GM12892 (cell line): ENCODE data around the gene CKS1B.

Experiments used
- POLR2A ChIP-seq: IDR thresholded peaks from 2 replicates; pipeline ENCODE4 v1.6.1; 2011; ENCODE audit warnings: low read depth, low read length, control low read depth
- POLR2AphosphoS5 ChIP-seq: IDR thresholded peaks from 2 replicates; pipeline ENCODE4 v1.6.1; 2011; ENCODE audit warnings: low read depth, low read length, control low read depth
- TAF1 ChIP-seq: IDR thresholded peaks from 2 replicates; pipeline ENCODE4 v1.6.1; 2011; ENCODE audit warnings: low read depth, mild to moderate bottlenecking, control low read depth, low read length, borderline replicate concordance

DNA sequence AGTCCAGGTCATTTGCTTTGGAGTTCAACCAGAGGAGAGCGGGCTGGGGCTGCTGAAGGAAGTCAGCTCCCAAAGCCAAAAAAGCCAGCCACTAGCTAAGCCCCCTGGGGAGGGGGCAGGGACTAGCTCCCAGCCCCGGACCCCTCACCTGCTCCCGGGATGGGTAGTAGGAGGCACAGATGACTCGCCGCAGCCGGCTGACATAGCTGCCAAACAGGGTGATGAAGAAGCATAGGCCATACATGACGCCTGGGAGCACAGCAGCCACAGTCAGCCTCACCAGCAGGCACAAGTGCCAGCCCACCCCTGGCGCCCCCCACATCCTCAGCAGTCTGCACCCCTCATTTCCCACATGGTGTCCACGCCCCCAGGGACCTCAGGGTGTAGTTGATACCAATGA is 51.7 kb downstream of the CKS1B start:
- TF ChIP-seq POLR2A: no peak
- TF ChIP-seq TAF1: no peak
- TF ChIP-seq POLR2AphosphoS5: no peak
